Measurements from ENCODE around the gene MXRA7.
"Not testable (repeated sequence)": the region's sequence is repeated elsewhere in the genome, so short reads cannot be mapped to it uniquely, and the experiment has no call there.

The MXRA7 gene

GRCh38 chr17:76714822-76715495 is 4.2 kb upstream of the MXRA7 start:
- DNase-seq = peak in 1 of 2 donors; percentile 41

- DNase-seq = no peak
Observed at GRCh38 chr17:76714336-76714735, 3.6 kb upstream of the MXRA7 start.

- DNase-seq = no peak
Observed at GRCh38 chr17:76713765-76714164, 3.0 kb upstream of the MXRA7 start.

- not testable (repeated sequence) for DNase-seq
Observed at GRCh38 chr17:76712321-76712720, 1.6 kb upstream of the MXRA7 start.

GRCh38 chr17:76709951-76710862 is 558 bp downstream of the MXRA7 start:
- DNase-seq = not testable (repeated sequence)

- DNase-seq = no peak
Observed at GRCh38 chr17:76709077-76709950, 1.5 kb downstream of the MXRA7 start.

- peak; percentile 70 to 76 for DNase-seq
Observed at GRCh38 chr17:76707985-76708807, 2.6 kb downstream of the MXRA7 start.

- no peak for DNase-seq
Observed at GRCh38 chr17:76706817-76707216, 3.9 kb downstream of the MXRA7 start.

GRCh38 chr17:76704805-76705204 is 6.0 kb downstream of the MXRA7 start:
- no peak for DNase-seq

GRCh38 chr17:76702941-76703637 is 7.7 kb downstream of the MXRA7 start:
- no peak for DNase-seq

- no peak for DNase-seq
Observed at GRCh38 chr17:76702076-76702475, 8.7 kb downstream of the MXRA7 start.

GRCh38 chr17:76701471-76701967 is 9.2 kb downstream of the MXRA7 start:
- no peak for DNase-seq

- DNase-seq = no peak
Observed at GRCh38 chr17:76700617-76701470, 9.9 kb downstream of the MXRA7 start.

- DNase-seq = no peak
Observed at GRCh38 chr17:76700270-76700616, 10.5 kb downstream of the MXRA7 start.

- DNase-seq = not testable (repeated sequence)
Observed at GRCh38 chr17:76698466-76698977, 12.2 kb downstream of the MXRA7 start.

GRCh38 chr17:76697702-76698465 is 12.9 kb downstream of the MXRA7 start:
- DNase-seq = no peak

- no peak for DNase-seq
Observed at GRCh38 chr17:76696763-76697701, 13.7 kb downstream of the MXRA7 start.

All from hippocampal formation (tissue), 2 donors.